SK-N-SH (cell line): ENCODE results near the gene RAB20.

ENCODE experiments used
- FOXM1 ChIP-seq: IDR thresholded peaks from 2 replicates; pipeline ENCODE4 v1.4.0; 2012; ENCODE audit warnings: low read depth, mild to moderate bottlenecking
- MEF2A ChIP-seq: IDR thresholded peaks from 2 replicates; pipeline ENCODE4 v1.4.0; 2012; ENCODE audit warnings: low read depth, borderline replicate concordance
- TF ChIP-seq, protein P1 (sequence below): fragments of 200-600 bp; sonication (generic); IDR thresholded peaks from 2 replicates; pipeline ENCODE4 v1.6.1; 2017; ENCODE audit warnings: antibody characterized with exemption, mild to moderate bottlenecking, moderate library complexity
- TF ChIP-seq, protein P2 (sequence below): IDR thresholded peaks from 2 replicates; pipeline ENCODE4; 2012

GRCh38 chr13:110512198-110512740 is 49.3 kb downstream of the RAB20 start:
- TF ChIP-seq, protein P1, sequence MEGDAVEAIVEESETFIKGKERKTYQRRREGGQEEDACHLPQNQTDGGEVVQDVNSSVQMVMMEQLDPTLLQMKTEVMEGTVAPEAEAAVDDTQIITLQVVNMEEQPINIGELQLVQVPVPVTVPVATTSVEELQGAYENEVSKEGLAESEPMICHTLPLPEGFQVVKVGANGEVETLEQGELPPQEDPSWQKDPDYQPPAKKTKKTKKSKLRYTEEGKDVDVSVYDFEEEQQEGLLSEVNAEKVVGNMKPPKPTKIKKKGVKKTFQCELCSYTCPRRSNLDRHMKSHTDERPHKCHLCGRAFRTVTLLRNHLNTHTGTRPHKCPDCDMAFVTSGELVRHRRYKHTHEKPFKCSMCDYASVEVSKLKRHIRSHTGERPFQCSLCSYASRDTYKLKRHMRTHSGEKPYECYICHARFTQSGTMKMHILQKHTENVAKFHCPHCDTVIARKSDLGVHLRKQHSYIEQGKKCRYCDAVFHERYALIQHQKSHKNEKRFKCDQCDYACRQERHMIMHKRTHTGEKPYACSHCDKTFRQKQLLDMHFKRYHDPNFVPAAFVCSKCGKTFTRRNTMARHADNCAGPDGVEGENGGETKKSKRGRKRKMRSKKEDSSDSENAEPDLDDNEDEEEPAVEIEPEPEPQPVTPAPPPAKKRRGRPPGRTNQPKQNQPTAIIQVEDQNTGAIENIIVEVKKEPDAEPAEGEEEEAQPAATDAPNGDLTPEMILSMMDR = no peak
- no peak for TF ChIP-seq FOXM1
- no peak for TF ChIP-seq MEF2A
- TF ChIP-seq, protein P2, sequence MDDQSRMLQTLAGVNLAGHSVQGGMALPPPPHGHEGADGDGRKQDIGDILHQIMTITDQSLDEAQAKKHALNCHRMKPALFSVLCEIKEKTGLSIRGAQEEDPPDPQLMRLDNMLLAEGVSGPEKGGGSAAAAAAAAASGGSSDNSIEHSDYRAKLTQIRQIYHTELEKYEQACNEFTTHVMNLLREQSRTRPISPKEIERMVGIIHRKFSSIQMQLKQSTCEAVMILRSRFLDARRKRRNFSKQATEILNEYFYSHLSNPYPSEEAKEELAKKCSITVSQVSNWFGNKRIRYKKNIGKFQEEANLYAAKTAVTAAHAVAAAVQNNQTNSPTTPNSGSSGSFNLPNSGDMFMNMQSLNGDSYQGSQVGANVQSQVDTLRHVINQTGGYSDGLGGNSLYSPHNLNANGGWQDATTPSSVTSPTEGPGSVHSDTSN = no peak
